ENCODE data around the gene TYRP1.
A peak's percentile ranks its signal among the peaks of the same experiment; 100 is the strongest.

The TYRP1 gene

DNA sequence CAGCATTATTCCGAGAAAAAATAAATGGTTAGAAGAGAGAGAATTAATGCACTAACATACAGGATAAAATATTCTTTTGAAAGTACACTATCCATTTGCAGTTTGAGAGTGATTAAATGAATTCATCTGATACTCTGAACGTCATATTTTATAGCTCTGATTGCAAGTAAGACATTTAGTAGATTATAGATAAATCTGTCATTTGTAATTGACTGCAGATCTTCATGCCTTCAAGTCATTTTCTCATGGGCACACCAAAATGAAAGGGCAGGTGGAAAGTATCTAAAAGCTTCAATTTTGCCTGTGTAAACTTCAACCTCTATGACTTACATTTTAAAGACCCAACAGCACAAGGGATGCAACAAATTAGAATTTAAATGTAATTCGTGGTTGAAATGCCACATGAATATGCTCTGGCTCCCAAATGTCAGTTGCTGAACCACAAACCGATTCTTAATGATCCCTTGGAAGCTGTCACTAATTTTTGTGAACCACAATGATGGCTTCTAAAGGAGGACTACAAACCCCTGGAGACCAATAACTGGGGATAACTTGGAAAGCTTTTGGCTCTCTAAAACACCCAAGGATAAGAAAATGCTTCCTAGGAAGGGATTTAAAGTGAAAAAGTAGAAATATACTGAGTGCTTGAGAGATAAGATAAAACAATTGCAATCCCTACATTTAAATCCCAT lies 3.9 kb downstream of the TYRP1 start:
- TF ChIP-seq, protein P1, sequence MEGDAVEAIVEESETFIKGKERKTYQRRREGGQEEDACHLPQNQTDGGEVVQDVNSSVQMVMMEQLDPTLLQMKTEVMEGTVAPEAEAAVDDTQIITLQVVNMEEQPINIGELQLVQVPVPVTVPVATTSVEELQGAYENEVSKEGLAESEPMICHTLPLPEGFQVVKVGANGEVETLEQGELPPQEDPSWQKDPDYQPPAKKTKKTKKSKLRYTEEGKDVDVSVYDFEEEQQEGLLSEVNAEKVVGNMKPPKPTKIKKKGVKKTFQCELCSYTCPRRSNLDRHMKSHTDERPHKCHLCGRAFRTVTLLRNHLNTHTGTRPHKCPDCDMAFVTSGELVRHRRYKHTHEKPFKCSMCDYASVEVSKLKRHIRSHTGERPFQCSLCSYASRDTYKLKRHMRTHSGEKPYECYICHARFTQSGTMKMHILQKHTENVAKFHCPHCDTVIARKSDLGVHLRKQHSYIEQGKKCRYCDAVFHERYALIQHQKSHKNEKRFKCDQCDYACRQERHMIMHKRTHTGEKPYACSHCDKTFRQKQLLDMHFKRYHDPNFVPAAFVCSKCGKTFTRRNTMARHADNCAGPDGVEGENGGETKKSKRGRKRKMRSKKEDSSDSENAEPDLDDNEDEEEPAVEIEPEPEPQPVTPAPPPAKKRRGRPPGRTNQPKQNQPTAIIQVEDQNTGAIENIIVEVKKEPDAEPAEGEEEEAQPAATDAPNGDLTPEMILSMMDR (IDR thresholded peaks at IDR 0.05; ENCODE audit: insufficient read depth, missing control alignments): no peak
- FAIRE-seq (no peak), DNase-seq (ENCODE audit: insufficient read length, low spot score) (no peak)

DNA sequence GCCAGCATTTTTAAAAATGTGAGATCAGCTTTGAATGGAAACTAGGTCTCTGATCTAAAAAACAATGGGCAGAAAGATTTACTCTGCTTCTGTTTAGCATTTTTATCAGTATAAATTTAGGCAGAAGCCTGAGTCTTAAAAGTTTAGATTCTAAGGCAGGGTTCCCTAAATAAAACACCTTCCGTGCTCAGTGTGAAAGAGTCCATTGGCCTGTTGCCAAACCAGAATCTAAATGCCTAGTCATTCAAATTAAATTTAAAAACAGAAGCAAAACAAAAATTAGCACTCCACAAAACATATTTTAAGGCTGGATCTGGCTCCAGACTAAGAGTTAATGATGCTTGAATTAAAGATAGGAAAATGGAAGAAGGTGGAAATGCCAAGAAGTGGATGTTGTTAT lies 4.5 kb downstream of the TYRP1 start:
- TF ChIP-seq, protein P1 (IDR thresholded peaks at IDR 0.05; ENCODE audit: insufficient read depth, missing control alignments): no peak
- FAIRE-seq (no peak), DNase-seq (ENCODE audit: insufficient read length, low spot score) (no peak)

DNA sequence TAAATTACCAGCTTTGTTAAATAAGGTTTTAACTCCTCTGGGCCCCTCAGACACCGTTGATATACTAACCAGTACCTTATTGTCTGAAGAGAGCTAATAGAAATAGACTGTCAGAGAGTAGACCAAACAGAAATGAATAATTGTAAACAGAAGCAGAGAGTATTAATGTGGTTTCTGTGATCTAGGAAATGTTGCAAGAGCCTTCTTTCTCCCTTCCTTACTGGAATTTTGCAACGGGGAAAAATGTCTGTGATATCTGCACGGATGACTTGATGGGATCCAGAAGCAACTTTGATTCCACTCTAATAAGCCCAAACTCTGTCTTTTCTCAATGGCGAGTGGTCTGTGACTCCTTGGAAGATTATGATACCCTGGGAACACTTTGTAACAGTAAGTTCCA lies 5.1 kb downstream of the TYRP1 start:
- TF ChIP-seq, protein P1 (IDR thresholded peaks at IDR 0.05; ENCODE audit: insufficient read depth, missing control alignments): no peak
- no peak for FAIRE-seq
- no peak for DNase-seq (ENCODE audit: insufficient read length, low spot score)

DNA sequence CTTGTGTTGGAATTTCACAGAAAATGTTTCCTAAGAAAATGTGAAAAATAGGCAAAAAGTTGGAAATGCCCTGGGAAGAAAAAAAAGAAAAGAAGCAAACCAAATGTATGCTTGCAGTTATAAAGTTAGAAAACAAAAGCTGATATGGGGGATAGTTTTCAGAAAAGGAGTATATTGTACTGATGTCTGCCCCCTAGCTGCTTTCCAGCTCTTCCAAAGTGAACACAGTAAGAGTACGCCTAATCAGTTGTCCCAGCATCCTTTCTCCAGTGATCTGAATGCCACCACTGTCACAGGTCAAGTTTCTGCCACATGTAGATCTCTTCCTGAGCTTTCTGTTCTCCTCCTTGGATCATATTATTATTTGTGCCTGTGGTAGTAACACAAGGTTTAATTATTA lies 5.8 kb downstream of the TYRP1 start:
- FAIRE-seq (no peak), DNase-seq (ENCODE audit: insufficient read length, low spot score) (no peak)
- TF ChIP-seq, protein P1 (IDR thresholded peaks at IDR 0.05; ENCODE audit: insufficient read depth, missing control alignments): no peak

DNA sequence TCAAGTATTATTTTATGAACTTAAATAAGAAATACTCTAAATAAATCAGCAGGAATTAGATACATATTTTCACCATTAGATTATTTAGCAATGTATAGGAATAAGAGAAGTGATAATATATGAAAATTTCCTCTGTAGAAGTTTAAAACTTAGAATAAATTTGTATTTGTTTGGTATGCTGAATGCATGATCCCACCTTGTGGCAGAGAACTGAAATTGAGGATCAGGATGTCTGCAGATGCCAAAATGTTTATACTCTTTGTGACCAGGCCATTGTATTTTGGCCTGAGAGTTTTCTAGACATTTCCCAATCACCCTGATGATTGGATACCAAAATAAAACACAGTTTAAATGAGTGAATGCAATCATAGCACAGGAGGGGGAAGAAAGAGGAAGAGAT lies 6.3 kb downstream of the TYRP1 start:
- TF ChIP-seq, protein P1 (IDR thresholded peaks at IDR 0.05; ENCODE audit: insufficient read depth, missing control alignments): no peak
- DNase-seq (ENCODE audit: insufficient read length, low spot score) (no peak), FAIRE-seq (no peak)

DNA sequence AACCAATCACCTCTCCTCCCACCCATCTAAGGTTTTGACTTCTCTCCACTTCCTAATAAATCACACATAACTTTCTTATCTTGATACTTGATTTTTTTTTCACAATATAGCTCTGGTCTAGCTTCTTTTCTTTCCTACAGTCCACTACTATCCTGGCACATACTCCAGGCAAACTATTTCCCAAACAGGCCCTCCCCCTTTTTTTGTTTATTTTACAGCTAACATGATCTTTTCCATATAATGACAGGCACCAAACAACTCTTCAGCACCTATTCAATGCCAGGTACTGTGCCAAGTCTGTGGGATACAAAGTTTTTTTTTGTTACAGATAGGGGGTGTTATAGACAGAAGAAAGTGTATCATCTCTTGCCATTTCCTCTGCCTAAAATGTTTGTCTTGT lies 7.9 kb downstream of the TYRP1 start:
- TF ChIP-seq, protein P1 (IDR thresholded peaks at IDR 0.05; ENCODE audit: insufficient read depth, missing control alignments): no peak
- no peak for FAIRE-seq
- DNase-seq (ENCODE audit: insufficient read length, low spot score): no peak

DNA sequence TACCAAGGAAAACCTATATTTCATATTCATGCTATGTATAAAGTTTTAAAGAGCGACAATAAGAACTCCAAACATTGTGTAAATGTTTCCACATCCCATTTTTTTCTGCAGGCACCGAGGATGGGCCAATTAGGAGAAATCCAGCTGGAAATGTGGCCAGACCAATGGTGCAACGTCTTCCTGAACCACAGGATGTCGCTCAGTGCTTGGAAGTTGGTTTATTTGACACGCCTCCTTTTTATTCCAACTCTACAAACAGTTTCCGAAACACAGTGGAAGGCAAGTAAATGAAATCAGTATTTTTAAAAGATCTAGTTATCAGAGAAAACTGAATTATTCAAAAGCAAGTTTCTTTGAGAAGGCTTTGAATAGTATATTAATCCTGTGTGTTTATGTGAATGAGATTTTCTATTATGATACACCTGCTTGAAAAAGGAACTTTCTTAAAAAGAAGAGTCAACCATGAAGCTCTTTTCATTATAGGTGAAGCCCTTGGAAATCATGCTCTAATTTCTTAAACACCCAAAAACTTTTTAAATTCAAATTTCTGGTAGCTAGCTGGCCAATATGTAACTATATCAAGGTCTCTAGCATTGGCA lies 9.1 kb downstream of the TYRP1 start:
- FAIRE-seq: no peak
- DNase-seq (ENCODE audit: insufficient read length, low spot score): no peak

More for the DNA sequence above, 9.1 kb downstream of the TYRP1 start:
- TF ChIP-seq, protein P1 (IDR thresholded peaks at IDR 0.05; ENCODE audit: insufficient read depth, missing control alignments): peak; percentile 79

All from D721Med (cell line).